Activated T-helper 1 cell treated with anti-CD3 and anti-CD28 coated beads, Interleukin-12 subunit alpha, Interleukin-12 subunit beta, Interleukin-2, Interleukin-4 antibody, amounts not matched to agents 30 ng/mL and 10 ng/mL and 1 ng/mL, durations not matched to agents 14 hours and 24 hours and 36 hours (primary cell): ENCODE data around the gene SH3RF3. TPM values are rescaled to one million over a fixed set of nuclear protein-coding genes. Genes with fewer than 3 reads are reported as not detected.
A peak's percentile ranks its signal among the peaks of the same experiment; 100 is the strongest.

Experiments
- DNase-seq: peaks from one replicate; pipeline ENCODE4 v3.0.0; 2021; ENCODE audit warnings: low spot score
- H3K27ac Mint-ChIP-seq: one replicate; pipeline ENCODE4 v1.8.0; 2021; ENCODE audit warnings: mild to moderate bottlenecking, mixed read lengths
- H3K27me3 Mint-ChIP-seq: one replicate; pipeline ENCODE4 v1.8.0; 2022; ENCODE audit warnings: mild to moderate bottlenecking, moderate library complexity, mixed read lengths; ENCODE audit not compliant: insufficient read depth
- H3K36me3 Mint-ChIP-seq: one replicate; pipeline ENCODE4 v1.8.0; 2021; ENCODE audit warnings: low read depth, mixed read lengths
- H3K4me1 Mint-ChIP-seq: one replicate; pipeline ENCODE4 v1.8.0; 2021; ENCODE audit warnings: low read depth, mixed read lengths
- H3K4me3 Mint-ChIP-seq: one replicate; pipeline ENCODE4 v1.8.0; 2021; ENCODE audit warnings: mild to moderate bottlenecking, moderate library complexity, mixed read lengths
- H3K9me3 Mint-ChIP-seq: one replicate; pipeline ENCODE4 v1.8.0; 2021; ENCODE audit warnings: mixed read lengths
- intact Hi-C: fragments of 100-400 bp; cut with micrococcal nuclease; formaldehyde crosslinking; loops from one replicate; pipeline ENCODE4 v1.15.1; 2024
- total RNA-seq: library from RNA; stranded (reverse); gene quantifications from 2 replicates; pipeline ENCODE4 v1.2.3, GENCODE V29; 2022

The SH3RF3 gene
- total RNA-seq, 1 donor from 2014 or later = 0.39 TPM

- H3K9me3 Mint-ChIP-seq = peaks cover 4% of the 10 kb centered on the region
- no peak for DNase-seq
- no peak overlapping the region for H3K27ac Mint-ChIP-seq
- peaks cover 18% of the 10 kb centered on the region for H3K4me1 Mint-ChIP-seq
- no peak overlapping the region for H3K4me3 Mint-ChIP-seq
- peaks cover 37% of the 10 kb centered on the region for H3K27me3 Mint-ChIP-seq
- intact Hi-C loops = no loop called here
- no peaks in the 10 kb centered on the region for H3K36me3 Mint-ChIP-seq
Measured at GRCh38 chr2:109231428-109231827, 102.4 kb downstream of the SH3RF3 start.

DNA sequence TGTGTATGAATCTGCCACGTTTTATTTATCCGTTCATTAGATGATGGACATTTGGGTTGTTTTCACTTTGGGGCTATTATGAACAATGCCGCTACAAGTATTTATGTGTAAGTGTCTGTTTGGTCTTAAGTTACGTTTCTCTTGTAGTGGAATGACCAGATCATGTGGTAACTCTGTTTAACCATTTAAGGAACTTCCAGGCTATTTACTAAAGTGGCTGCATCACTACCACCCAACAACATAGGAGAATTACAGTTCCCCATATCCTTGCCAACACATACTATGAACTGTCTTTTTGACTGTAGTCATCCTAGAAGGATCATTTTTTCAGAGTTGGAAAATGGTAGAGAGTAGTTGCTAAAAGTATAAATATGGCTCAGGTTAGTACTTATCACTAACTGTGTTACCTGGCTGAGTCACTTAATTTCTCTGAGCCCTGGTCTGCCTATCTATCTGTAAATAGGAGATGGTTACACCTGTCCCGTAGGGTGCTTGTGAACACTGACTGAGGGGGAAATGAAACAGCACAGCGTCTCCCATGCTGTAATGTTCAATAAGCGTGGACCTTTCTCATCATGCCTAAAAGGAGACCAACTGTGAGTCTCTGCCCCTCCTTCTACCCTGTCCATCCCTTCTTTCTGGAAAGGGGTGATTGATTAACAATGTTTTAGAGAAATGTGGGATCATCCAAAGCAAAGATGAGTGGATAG is 103.1 kb downstream of the SH3RF3 start:
- DNase-seq = no peak
- intact Hi-C loops = no loop called here
- Mint-ChIP-seq H3K36me3 (peaks cover 3% of the 10 kb centered on the region), H3K27me3 (peaks cover 35% of the 10 kb centered on the region), H3K9me3 (peaks cover 4% of the 10 kb centered on the region), H3K4me1 (peaks cover 25% of the 10 kb centered on the region), H3K27ac (no peak overlapping the region), H3K4me3 (no peak overlapping the region)

GRCh38 chr2:109232909-109233308 is 103.9 kb downstream of the SH3RF3 start:
- H3K36me3 Mint-ChIP-seq = peaks cover 3% of the 10 kb centered on the region
- intact Hi-C loops = no loop called here
- no peak for DNase-seq
- H3K4me1 Mint-ChIP-seq = peaks cover 33% of the 10 kb centered on the region
- peaks cover 33% of the 10 kb centered on the region for H3K27me3 Mint-ChIP-seq
- no peak overlapping the region for H3K4me3 Mint-ChIP-seq
- H3K27ac Mint-ChIP-seq = no peak overlapping the region
- peaks cover 4% of the 10 kb centered on the region for H3K9me3 Mint-ChIP-seq

- Mint-ChIP-seq H3K36me3 (peaks cover 5% of the 10 kb centered on the region), H3K4me3 (no peak overlapping the region), H3K27ac (no peak overlapping the region), H3K4me1 (peaks cover 40% of the 10 kb centered on the region), H3K9me3 (peaks cover 4% of the 10 kb centered on the region), H3K27me3 (peaks cover 26% of the 10 kb centered on the region)
- no peak for DNase-seq
- intact Hi-C loops = no loop called here
Measured at GRCh38 chr2:109233643-109234042, 104.6 kb downstream of the SH3RF3 start.

- Mint-ChIP-seq H3K27ac (no peak overlapping the region), H3K36me3 (peaks cover 5% of the 10 kb centered on the region), H3K4me1 (peaks cover 40% of the 10 kb centered on the region), H3K4me3 (no peak overlapping the region), H3K27me3 (peaks cover 26% of the 10 kb centered on the region), H3K9me3 (peaks cover 4% of the 10 kb centered on the region)
- intact Hi-C loops = no loop called here
- DNase-seq = no peak
Measured at GRCh38 chr2:109234355-109234754, 105.3 kb downstream of the SH3RF3 start.

GRCh38 chr2:109236147-109236546 is 107.1 kb downstream of the SH3RF3 start:
- Mint-ChIP-seq H3K27me3 (peaks cover 22% of the 10 kb centered on the region), H3K27ac (no peak overlapping the region), H3K36me3 (peaks cover 5% of the 10 kb centered on the region), H3K4me3 (no peak overlapping the region), H3K9me3 (peaks cover 4% of the 10 kb centered on the region), H3K4me1 (peaks cover 32% of the 10 kb centered on the region)
- DNase-seq = no peak
- intact Hi-C loops = no loop called here

DNA sequence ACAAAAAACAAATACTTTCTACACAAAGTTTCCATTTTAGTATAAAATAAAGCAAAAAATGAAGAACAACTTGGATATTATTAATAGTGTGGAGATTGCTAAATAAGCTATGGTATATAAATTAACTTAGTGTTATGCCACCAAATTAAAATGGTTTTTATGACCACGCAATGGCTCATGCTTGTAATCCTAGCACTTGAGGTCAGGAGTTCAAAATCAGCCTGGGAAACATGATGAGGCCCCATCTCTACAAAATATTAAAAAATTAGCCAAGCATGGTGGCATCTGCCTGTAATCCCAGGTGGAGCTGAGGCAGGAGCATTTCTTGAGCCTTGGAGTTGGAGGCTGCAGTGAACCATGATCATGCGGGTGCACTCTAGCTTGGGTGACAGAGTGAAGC is 108.8 kb downstream of the SH3RF3 start:
- Mint-ChIP-seq H3K27ac (no peak overlapping the region), H3K27me3 (peaks cover 14% of the 10 kb centered on the region), H3K9me3 (peaks cover 4% of the 10 kb centered on the region), H3K4me3 (no peak overlapping the region), H3K36me3 (peaks cover 5% of the 10 kb centered on the region), H3K4me1 (peaks cover 29% of the 10 kb centered on the region)
- intact Hi-C loops = no loop called here
- no peak for DNase-seq

DNA sequence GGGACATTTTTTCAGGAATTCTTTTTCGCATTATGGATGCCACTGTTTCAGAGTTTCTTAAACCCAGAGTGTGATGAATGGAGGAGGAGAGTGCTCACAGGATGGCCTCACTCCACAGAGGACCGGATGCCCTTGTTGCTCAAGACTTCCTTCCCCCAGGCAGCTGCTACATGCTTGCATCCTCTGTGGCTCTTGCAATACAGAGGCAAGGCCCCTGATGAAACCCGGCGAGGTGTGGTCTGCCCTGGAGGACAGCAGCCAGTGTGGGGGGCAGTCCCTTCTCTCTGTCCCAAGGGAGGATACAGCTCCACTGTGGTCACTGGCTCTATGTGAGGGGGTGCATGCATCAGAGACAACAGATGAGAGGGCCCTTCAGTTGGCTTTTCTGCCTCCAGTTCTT is 109.6 kb downstream of the SH3RF3 start:
- peaks cover 4% of the 10 kb centered on the region for H3K9me3 Mint-ChIP-seq
- peak; percentile 29 for DNase-seq
- H3K4me3 Mint-ChIP-seq = no peak overlapping the region
- H3K4me1 Mint-ChIP-seq = peaks cover 29% of the 10 kb centered on the region
- H3K36me3 Mint-ChIP-seq = peaks cover 5% of the 10 kb centered on the region
- peak overlapping the region; percentile 64 for H3K27ac Mint-ChIP-seq
- H3K27me3 Mint-ChIP-seq = peaks cover 11% of the 10 kb centered on the region
- intact Hi-C loops = no loop called here

DNA sequence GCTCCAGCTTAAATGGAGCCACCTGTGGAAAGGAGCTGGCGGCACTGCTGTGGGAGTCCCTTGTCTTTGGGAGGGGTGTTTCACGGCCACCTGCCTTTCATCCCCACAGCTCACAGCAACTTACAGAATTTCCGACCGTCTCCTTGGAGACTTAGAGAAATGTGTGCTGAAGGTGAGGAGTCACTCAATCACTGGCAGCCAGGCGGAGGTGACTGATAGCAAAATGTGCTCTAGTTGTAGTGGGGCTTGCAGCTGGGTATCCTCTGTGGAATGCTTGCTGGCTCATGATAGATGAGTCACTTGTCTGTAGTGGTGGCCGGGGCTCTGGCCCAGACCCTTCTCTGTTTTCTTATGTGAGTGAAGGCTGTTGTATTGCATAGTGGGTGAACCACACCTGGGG is 110.7 kb downstream of the SH3RF3 start:
- H3K4me3 Mint-ChIP-seq = no peak overlapping the region
- intact Hi-C loops = no loop called here

DNA sequence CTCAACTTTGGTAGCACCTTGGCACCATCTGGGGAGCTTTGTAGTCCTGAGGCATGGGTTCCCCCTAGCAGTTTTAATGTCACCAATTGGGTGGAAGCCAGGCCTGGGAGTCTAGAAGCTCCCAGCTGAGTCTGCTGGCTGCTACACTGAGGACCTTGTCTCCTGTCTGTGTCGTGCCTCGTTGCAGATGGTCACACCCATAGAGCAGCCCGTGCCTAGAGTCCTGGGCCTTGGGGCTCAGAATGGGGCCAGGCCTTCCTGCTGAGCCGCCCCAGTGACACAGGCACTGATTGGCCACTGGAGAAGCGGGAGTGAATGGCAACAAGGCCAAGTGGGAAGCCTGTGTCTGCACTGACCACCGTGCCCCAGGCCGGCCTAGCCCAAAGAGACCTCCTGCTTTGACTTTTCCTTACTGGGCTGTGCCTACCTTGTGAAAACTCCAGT is 113.2 kb downstream of the SH3RF3 start:
- Mint-ChIP-seq H3K4me1 (peaks cover 18% of the 10 kb centered on the region), H3K9me3 (no peaks in the 10 kb centered on the region), H3K36me3 (peaks cover 2% of the 10 kb centered on the region), H3K27me3 (peaks cover 12% of the 10 kb centered on the region), H3K27ac (no peak overlapping the region), H3K4me3 (no peak overlapping the region)
- intact Hi-C loops = no loop called here
- DNase-seq = no peak

More for the DNA sequence above, 110.7 kb downstream of the SH3RF3 start:
- no peak for DNase-seq
- peaks cover 7% of the 10 kb centered on the region for H3K27me3 Mint-ChIP-seq
- H3K9me3 Mint-ChIP-seq = peaks cover under 1% of the 10 kb centered on the region
- H3K27ac Mint-ChIP-seq = no peak overlapping the region
- peaks cover 5% of the 10 kb centered on the region for H3K36me3 Mint-ChIP-seq
- H3K4me1 Mint-ChIP-seq = peaks cover 29% of the 10 kb centered on the region

- H3K4me3 Mint-ChIP-seq = no peak overlapping the region
- peaks cover 12% of the 10 kb centered on the region for H3K4me1 Mint-ChIP-seq
- no peaks in the 10 kb centered on the region for H3K9me3 Mint-ChIP-seq
- DNase-seq = no peak
- H3K36me3 Mint-ChIP-seq = peaks cover 2% of the 10 kb centered on the region
- intact Hi-C loops = no loop called here
- peaks cover 17% of the 10 kb centered on the region for H3K27me3 Mint-ChIP-seq
- no peak overlapping the region for H3K27ac Mint-ChIP-seq
Measured at GRCh38 chr2:109242654-109243331, 113.8 kb downstream of the SH3RF3 start.

DNA sequence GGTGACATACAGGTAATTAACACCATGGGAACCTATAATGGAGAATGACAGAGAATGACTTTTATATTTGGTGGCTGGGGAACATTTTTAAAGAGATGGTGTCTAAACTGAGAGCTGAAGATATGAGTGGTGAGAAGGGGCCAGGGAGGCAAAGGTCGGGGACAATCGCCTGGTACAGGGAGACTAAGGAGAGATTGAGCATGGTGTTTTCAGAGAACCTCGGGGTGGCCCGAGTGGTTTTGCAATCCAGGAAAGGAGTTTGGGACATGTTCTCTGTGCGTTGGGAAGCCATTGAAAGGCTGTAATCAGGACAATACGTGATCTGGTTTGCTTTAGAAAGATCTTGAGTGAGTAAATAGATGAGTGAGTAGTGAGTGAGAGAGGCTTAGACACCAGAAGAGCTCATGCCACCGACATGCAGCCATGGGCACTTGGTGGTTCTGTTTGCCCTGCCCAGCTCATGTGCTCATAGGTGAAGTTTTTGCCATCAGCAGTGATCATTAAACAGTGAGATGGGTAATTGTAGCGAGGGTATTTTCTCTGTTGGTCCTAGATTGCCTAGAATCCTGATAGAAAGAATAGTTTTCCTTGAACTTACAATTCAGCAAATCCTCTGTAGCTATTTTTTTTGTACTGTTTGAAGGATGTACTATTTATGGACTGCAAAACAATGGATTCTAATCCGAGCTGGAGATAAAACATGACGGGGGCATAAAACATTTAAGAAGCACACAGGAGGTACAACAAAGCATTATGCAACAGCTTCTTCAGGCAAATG is 114.7 kb downstream of the SH3RF3 start:
- no peak overlapping the region for H3K4me3 Mint-ChIP-seq
- H3K9me3 Mint-ChIP-seq = no peaks in the 10 kb centered on the region
- intact Hi-C loops = no loop called here
- peaks cover 3% of the 10 kb centered on the region for H3K4me1 Mint-ChIP-seq
- no peak for DNase-seq
- H3K27ac Mint-ChIP-seq = no peak overlapping the region
- H3K36me3 Mint-ChIP-seq = no peaks in the 10 kb centered on the region
- H3K27me3 Mint-ChIP-seq = peaks cover 17% of the 10 kb centered on the region

- Mint-ChIP-seq H3K4me3 (no peak overlapping the region), H3K27ac (no peak overlapping the region), H3K9me3 (no peaks in the 10 kb centered on the region), H3K36me3 (no peaks in the 10 kb centered on the region), H3K4me1 (no peaks in the 10 kb centered on the region), H3K27me3 (peaks cover 16% of the 10 kb centered on the region)
- intact Hi-C loops = no loop called here
- no peak for DNase-seq
Measured at GRCh38 chr2:109244304-109244582, 115.2 kb downstream of the SH3RF3 start.
